ENCODE data around the gene GNLY. TPM values are rescaled to one million over a fixed set of nuclear protein-coding genes. Genes with fewer than 3 reads are reported as not detected.

Gene GNLY
- total and polyA plus RNA-seq, 2 of the 13 experiments (the other 11 are each of a cell fraction or from before 2014, with no cell fraction given) = not detected

- no peak for TF ChIP-seq PATZ1 (CRISPR knock-in tag; IDR thresholded peaks at IDR 0.05)
Measured at GRCh38 chr2:85682378-85682777, 11.8 kb upstream of the GNLY start (continued).

GRCh38 chr2:85684380-85684779 lies 9.8 kb upstream of the GNLY start:
- 41% methylated on average over 4 of the region's 4 CpGs for WGBS (ENCODE audit: low lambda C conversion rate)
- no peaks in the 10 kb centered on the region for H3K36me3 ChIP-seq (replicated peaks in 1 of 2; ENCODE audit: control insufficient read depth in 1 of 2, insufficient read depth in 2 of 2, low read length in 2 of 2)
- no peak for DNase-seq (ENCODE audit: low spot score)
- TF ChIP-seq SIN3A (IDR thresholded peaks at IDR 0.05; ENCODE audit: borderline replicate concordance, low read depth, low read length) (no peak), IKZF1 (IDR thresholded peaks at IDR 0.05) (peak; percentile 23; the same call in 1 of the 2 replicates), ZNF30 (CRISPR knock-in tag; IDR thresholded peaks at IDR 0.05) (no peak), CCDC6 (CRISPR knock-in tag; IDR thresholded peaks at IDR 0.05) (no peak), TARDBP (CRISPR knock-in tag; IDR thresholded peaks at IDR 0.05) (no peak), ZNF274 (CRISPR knock-in tag; IDR thresholded peaks at IDR 0.05) (no peak), SOX5 (CRISPR knock-in tag; IDR thresholded peaks at IDR 0.05; ENCODE audit: borderline replicate concordance) (no peak), KLF11 (CRISPR knock-in tag; IDR thresholded peaks at IDR 0.05) (no peak), NBN (conservative IDR thresholded peaks at IDR 0.05) (peak; percentile 87; the same call in 1 of the 2 replicates), PLRG1 (conservative IDR thresholded peaks at IDR 0.05) (0 out of 2 replicates have a peak, but pooled peaks have one; percentile 65), NONO (IDR thresholded peaks at IDR 0.05) (0 out of 2 replicates have a peak, but pooled peaks have one; percentile 64), NONO (CRISPR knock-in tag; conservative IDR thresholded peaks at IDR 0.05) (no peak), JUNB (CRISPR knock-in tag; IDR thresholded peaks at IDR 0.05; ENCODE audit: borderline replicate concordance) (no peak), NFAT5 (CRISPR knock-in tag; IDR thresholded peaks at IDR 0.05) (no peak), ZNF282 (IDR thresholded peaks at IDR 0.05; ENCODE audit: partially characterized antibody) (peak; percentile 87)

More at GRCh38 chr2:85684380-85684779, 9.8 kb upstream of the GNLY start:
- ATAC-seq (no peak; the same call in 2 of the 3 replicates), FAIRE-seq (no peak)
- POLR2A ChIA-PET = no interaction called here
- Histone ChIP-seq H3K27me3 (ENCODE audit: control insufficient read depth in 1 of 2, insufficient read depth in 2 of 2, low read length in 2 of 2) (peaks cover 0 to 23% of the 10 kb centered on the region in 2 experiments; a peak in 2 of 5 replicates), H3K79me2 (ENCODE audit: insufficient read depth, low read length) (no peaks in the 10 kb centered on the region), H3K4me3 (replicated peaks in 1 of 3; ENCODE audit: insufficient read depth in 1 of 3, low read depth in 2 of 3, low read length in 3 of 3) (no peak overlapping the region), H3K9ac (ENCODE audit: insufficient read depth, low read depth, low read length) (no peak overlapping the region), H4K20me1 (ENCODE audit: insufficient read depth, low read length) (no peaks in the 10 kb centered on the region), H3K4me1 (ENCODE audit: insufficient read depth, low read length) (peaks cover 2% of the 10 kb centered on the region; the same call in 1 of the 2 replicates), H3K9me3 (ENCODE audit: low read length) (no peaks in the 10 kb centered on the region), H3K27ac (ENCODE audit: extremely low read length, insufficient read depth, low read length) (no peak overlapping the region), H2AFZ (ENCODE audit: low read length) (no peak overlapping the region), H3K4me2 (ENCODE audit: low read depth, low read length) (no peak overlapping the region)
- intact Hi-C loops (cut with micrococcal nuclease; ENCODE audit: unreplicated experiment) (no loop called here), in situ Hi-C loops (cut with HindIII; ENCODE audit: extremely low pct_ligation_motif_present, low pct_unique_long_range_greater_than_20kb) (no loop called here)
- CTCF ChIA-PET (ENCODE audit: low intra/inter-chr PET ratio, low total read pairs) = no interaction called here
- no TSS peak for BruUV-seq (replicated peaks)
